GM23338 (cell line): ENCODE results near the gene BARX2.

Experiments
- CREB1 ChIP-seq: fragments of 250-450 bp; sonication (Bioruptor Pico); IDR thresholded peaks from 2 replicates; pipeline ENCODE4 v1.5.0; 2020; ENCODE audit warnings: low read depth, mild to moderate bottlenecking, moderate library complexity
- EZH2 ChIP-seq: fragments of 200-600 bp; sonication (generic); IDR thresholded peaks from one replicate; pipeline ENCODE4 v1.8.0; 2017; ENCODE audit warnings: antibody characterized with exemption, mild to moderate bottlenecking, low read depth; ENCODE audit not compliant: unreplicated experiment
- EZH2phosphoT487 ChIP-seq: fragments of 200-600 bp; sonication (generic); IDR thresholded peaks from one replicate; pipeline ENCODE4 v1.8.1; 2018; ENCODE audit warnings: antibody characterized with exemption; ENCODE audit not compliant: unreplicated experiment
- JUNB ChIP-seq: IDR thresholded peaks from one replicate; pipeline ENCODE4 v1.6.1; 2016; ENCODE audit warnings: antibody characterized with exemption; ENCODE audit not compliant: unreplicated experiment
- POLR2AphosphoS5 ChIP-seq: IDR thresholded peaks from 2 replicates; pipeline ENCODE4 v1.6.1; 2016; ENCODE audit warnings: antibody characterized with exemption, low read depth
- STAT1 ChIP-seq: IDR thresholded peaks from one replicate; pipeline ENCODE4 v1.6.1; 2016; ENCODE audit warnings: antibody characterized with exemption; ENCODE audit not compliant: unreplicated experiment
- TF ChIP-seq, protein P1 (sequence below), 2 experiments: fragments of 200-600 bp in 1 of 2; sonication (generic) in 1 of 2; conservative IDR thresholded peaks; 2 replicates each; pipeline versions ENCODE4 v1.5.1 to v1.6.1; 2016 to 2017; ENCODE audit warnings: antibody characterized with exemption in 2 of 2, low read depth in 2 of 2, mild to moderate bottlenecking in 2 of 2, moderate library complexity in 1 of 2
- TF ChIP-seq, protein P2 (sequence below): IDR thresholded peaks from 2 replicates; pipeline ENCODE4 v1.6.1; 2016; ENCODE audit warnings: antibody characterized with exemption
- TF ChIP-seq, protein P3 (sequence below): IDR thresholded peaks from one replicate; pipeline ENCODE4 v1.6.1; 2018; ENCODE audit warnings: antibody characterized with exemption; ENCODE audit not compliant: unreplicated experiment

DNA sequence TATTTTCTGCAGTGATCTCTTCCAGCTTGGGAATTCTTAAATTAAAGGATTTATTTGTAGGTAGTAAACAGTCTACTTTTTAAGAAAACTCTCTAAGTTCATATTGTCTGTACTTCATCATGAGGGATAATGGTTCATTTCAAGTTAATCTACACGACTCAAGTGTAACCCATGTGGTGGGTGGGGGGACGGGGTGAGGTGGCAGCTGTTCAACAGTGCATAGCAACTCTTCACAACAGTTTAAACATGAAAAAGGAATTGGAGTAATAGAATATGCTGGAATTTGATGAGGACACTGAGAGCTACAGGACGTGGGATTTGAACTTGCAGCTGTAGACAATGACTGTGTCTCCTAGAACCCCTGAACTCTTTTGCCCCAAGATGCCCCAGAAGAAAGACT is 20.8 kb downstream of the BARX2 start:
- TF ChIP-seq, protein P1, sequence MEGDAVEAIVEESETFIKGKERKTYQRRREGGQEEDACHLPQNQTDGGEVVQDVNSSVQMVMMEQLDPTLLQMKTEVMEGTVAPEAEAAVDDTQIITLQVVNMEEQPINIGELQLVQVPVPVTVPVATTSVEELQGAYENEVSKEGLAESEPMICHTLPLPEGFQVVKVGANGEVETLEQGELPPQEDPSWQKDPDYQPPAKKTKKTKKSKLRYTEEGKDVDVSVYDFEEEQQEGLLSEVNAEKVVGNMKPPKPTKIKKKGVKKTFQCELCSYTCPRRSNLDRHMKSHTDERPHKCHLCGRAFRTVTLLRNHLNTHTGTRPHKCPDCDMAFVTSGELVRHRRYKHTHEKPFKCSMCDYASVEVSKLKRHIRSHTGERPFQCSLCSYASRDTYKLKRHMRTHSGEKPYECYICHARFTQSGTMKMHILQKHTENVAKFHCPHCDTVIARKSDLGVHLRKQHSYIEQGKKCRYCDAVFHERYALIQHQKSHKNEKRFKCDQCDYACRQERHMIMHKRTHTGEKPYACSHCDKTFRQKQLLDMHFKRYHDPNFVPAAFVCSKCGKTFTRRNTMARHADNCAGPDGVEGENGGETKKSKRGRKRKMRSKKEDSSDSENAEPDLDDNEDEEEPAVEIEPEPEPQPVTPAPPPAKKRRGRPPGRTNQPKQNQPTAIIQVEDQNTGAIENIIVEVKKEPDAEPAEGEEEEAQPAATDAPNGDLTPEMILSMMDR (conservative IDR thresholded peaks at IDR 0.05; ENCODE audit: low read depth in 2 of 2): no peak
- TF ChIP-seq POLR2AphosphoS5 (no peak), EZH2 (no peak), EZH2phosphoT487 (no peak), CREB1 (no peak), JUNB (no peak), STAT1 (no peak)
- TF ChIP-seq, protein P2, sequence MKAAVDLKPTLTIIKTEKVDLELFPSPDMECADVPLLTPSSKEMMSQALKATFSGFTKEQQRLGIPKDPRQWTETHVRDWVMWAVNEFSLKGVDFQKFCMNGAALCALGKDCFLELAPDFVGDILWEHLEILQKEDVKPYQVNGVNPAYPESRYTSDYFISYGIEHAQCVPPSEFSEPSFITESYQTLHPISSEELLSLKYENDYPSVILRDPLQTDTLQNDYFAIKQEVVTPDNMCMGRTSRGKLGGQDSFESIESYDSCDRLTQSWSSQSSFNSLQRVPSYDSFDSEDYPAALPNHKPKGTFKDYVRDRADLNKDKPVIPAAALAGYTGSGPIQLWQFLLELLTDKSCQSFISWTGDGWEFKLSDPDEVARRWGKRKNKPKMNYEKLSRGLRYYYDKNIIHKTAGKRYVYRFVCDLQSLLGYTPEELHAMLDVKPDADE: no peak
- TF ChIP-seq, protein P3, sequence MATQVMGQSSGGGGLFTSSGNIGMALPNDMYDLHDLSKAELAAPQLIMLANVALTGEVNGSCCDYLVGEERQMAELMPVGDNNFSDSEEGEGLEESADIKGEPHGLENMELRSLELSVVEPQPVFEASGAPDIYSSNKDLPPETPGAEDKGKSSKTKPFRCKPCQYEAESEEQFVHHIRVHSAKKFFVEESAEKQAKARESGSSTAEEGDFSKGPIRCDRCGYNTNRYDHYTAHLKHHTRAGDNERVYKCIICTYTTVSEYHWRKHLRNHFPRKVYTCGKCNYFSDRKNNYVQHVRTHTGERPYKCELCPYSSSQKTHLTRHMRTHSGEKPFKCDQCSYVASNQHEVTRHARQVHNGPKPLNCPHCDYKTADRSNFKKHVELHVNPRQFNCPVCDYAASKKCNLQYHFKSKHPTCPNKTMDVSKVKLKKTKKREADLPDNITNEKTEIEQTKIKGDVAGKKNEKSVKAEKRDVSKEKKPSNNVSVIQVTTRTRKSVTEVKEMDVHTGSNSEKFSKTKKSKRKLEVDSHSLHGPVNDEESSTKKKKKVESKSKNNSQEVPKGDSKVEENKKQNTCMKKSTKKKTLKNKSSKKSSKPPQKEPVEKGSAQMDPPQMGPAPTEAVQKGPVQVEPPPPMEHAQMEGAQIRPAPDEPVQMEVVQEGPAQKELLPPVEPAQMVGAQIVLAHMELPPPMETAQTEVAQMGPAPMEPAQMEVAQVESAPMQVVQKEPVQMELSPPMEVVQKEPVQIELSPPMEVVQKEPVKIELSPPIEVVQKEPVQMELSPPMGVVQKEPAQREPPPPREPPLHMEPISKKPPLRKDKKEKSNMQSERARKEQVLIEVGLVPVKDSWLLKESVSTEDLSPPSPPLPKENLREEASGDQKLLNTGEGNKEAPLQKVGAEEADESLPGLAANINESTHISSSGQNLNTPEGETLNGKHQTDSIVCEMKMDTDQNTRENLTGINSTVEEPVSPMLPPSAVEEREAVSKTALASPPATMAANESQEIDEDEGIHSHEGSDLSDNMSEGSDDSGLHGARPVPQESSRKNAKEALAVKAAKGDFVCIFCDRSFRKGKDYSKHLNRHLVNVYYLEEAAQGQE: no peak
